ENCODE results near the gene ZKSCAN7. TPM values are rescaled to one million over a fixed set of nuclear protein-coding genes. Genes with fewer than 3 reads are reported as not detected.

The ZKSCAN7 gene
- total and polyA plus RNA-seq, 2 of the 13 experiments (the other 11 are each of a cell fraction or from before 2014, with no cell fraction given): 2.3 to 3.8 TPM

GRCh38 chr3:44554626-44555592 lies at the start of gene ZKSCAN7 (continued):
- TF ChIP-seq ZBTB33 (CRISPR knock-in tag; IDR thresholded peaks at IDR 0.05): no peak
- TF ChIP-seq ZBTB25 (CRISPR knock-in tag; IDR thresholded peaks at IDR 0.05): no peak
- no peak for TF ChIP-seq ATF6 (CRISPR knock-in tag; conservative IDR thresholded peaks at IDR 0.05)
- peak; percentile 92 for TF ChIP-seq ELF1 (CRISPR knock-in tag; IDR thresholded peaks at IDR 0.05)
- TF ChIP-seq REXO4 (CRISPR knock-in tag; IDR thresholded peaks at IDR 0.05; ENCODE audit: borderline replicate concordance): no peak
- no peak for TF ChIP-seq CCDC6 (CRISPR knock-in tag; IDR thresholded peaks at IDR 0.05)
- no peak for TF ChIP-seq REST (IDR thresholded peaks at IDR 0.05; ENCODE audit: borderline replicate concordance in 1 of 2, low read depth in 1 of 2, low read length in 2 of 2)
- no peak for TF ChIP-seq SP1 (IDR thresholded peaks at IDR 0.05)
- no peak for TF ChIP-seq SP1 (CRISPR knock-in tag; IDR thresholded peaks at IDR 0.05)
- no peak for TF ChIP-seq ZNF772 (CRISPR knock-in tag; IDR thresholded peaks at IDR 0.05)
- no peak for TF ChIP-seq ZNF792 (CRISPR knock-in tag; IDR thresholded peaks at IDR 0.05)
- no peak for TF ChIP-seq ZNF652 (CRISPR knock-in tag; IDR thresholded peaks at IDR 0.05; ENCODE audit: borderline replicate concordance, low read depth)
- no peak for TF ChIP-seq ZSCAN30 (CRISPR knock-in tag; IDR thresholded peaks at IDR 0.05)
- TF ChIP-seq HES4 (CRISPR knock-in tag; IDR thresholded peaks at IDR 0.05; ENCODE audit: borderline replicate concordance): 0 out of 2 replicates have a peak, but pooled peaks have one; percentile 48
- TF ChIP-seq LRRFIP1 (CRISPR knock-in tag; conservative IDR thresholded peaks at IDR 0.05): no peak
- TF ChIP-seq RBFOX2 (IDR thresholded peaks at IDR 0.05; ENCODE audit: low read depth, low read length): peak; percentile 86
- no peak for TF ChIP-seq SRSF4 (IDR thresholded peaks at IDR 0.05; ENCODE audit: low read depth, low read length, poor library complexity, severe bottlenecking)
